ENCODE results near the gene ITIH4. TPM values are rescaled to one million over a fixed set of nuclear protein-coding genes. Genes with fewer than 3 reads are reported as not detected.

The ITIH4 gene
- total and polyA plus RNA-seq, 7 donors: 1.3 to 90.8 (median 29.2) TPM

GRCh38 chr3:52771702-52772101, 58.8 kb downstream of the ITIH4 start:
- Histone ChIP-seq H3K4me3 (peak overlapping the region; percentile 90), H3K36me3 (ENCODE audit: insufficient read depth in 1 of 2, low read depth in 1 of 2) (peaks cover 0 to 20% of the 10 kb centered on the region in 2 donors), H3K27me3 (ENCODE audit: insufficient read depth in 3 of 3, low read length in 2 of 3) (no peaks in the 10 kb centered on the region), H3K9me3 (no peaks in the 10 kb centered on the region), H3K4me1 (peaks cover 15% of the 10 kb centered on the region), H3K27ac (peak overlapping the region; percentile 82)
- ATAC-seq (no peak), DNase-seq (no peak)
- WGBS, 3 donors: 85 to 87% (median 85%) methylated on average over 10 of the region's 10 CpGs
- intact Hi-C loops (cut with DNase I): no loop called here
- TF ChIP-seq, protein P1, sequence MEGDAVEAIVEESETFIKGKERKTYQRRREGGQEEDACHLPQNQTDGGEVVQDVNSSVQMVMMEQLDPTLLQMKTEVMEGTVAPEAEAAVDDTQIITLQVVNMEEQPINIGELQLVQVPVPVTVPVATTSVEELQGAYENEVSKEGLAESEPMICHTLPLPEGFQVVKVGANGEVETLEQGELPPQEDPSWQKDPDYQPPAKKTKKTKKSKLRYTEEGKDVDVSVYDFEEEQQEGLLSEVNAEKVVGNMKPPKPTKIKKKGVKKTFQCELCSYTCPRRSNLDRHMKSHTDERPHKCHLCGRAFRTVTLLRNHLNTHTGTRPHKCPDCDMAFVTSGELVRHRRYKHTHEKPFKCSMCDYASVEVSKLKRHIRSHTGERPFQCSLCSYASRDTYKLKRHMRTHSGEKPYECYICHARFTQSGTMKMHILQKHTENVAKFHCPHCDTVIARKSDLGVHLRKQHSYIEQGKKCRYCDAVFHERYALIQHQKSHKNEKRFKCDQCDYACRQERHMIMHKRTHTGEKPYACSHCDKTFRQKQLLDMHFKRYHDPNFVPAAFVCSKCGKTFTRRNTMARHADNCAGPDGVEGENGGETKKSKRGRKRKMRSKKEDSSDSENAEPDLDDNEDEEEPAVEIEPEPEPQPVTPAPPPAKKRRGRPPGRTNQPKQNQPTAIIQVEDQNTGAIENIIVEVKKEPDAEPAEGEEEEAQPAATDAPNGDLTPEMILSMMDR (IDR thresholded peaks at IDR 0.05): no peak

- Histone ChIP-seq H3K36me3 (ENCODE audit: insufficient read depth in 1 of 2, low read depth in 1 of 2) (peaks cover 0 to 24% of the 10 kb centered on the region in 2 donors), H3K27me3 (ENCODE audit: insufficient read depth in 3 of 3, low read length in 2 of 3) (no peaks in the 10 kb centered on the region), H3K9me3 (no peaks in the 10 kb centered on the region), H3K4me1 (peaks cover 15% of the 10 kb centered on the region), H3K4me3 (peak overlapping the region; percentile 90), H3K27ac (peak overlapping the region; percentile 82)
- ATAC-seq: peak in 3 of 4 donors; percentile 18 to 36 (median 33)
- 34 to 43% (median 40%) methylated on average over 5 of the region's 5 CpGs for WGBS, 3 donors
- DNase-seq: no peak
- intact Hi-C loops (cut with DNase I): no loop called here
- TF ChIP-seq, protein P1 (IDR thresholded peaks at IDR 0.05): no peak
These were observed 59.2 kb downstream of the ITIH4 start for GRCh38 chr3:52771334-52771681.

DNA sequence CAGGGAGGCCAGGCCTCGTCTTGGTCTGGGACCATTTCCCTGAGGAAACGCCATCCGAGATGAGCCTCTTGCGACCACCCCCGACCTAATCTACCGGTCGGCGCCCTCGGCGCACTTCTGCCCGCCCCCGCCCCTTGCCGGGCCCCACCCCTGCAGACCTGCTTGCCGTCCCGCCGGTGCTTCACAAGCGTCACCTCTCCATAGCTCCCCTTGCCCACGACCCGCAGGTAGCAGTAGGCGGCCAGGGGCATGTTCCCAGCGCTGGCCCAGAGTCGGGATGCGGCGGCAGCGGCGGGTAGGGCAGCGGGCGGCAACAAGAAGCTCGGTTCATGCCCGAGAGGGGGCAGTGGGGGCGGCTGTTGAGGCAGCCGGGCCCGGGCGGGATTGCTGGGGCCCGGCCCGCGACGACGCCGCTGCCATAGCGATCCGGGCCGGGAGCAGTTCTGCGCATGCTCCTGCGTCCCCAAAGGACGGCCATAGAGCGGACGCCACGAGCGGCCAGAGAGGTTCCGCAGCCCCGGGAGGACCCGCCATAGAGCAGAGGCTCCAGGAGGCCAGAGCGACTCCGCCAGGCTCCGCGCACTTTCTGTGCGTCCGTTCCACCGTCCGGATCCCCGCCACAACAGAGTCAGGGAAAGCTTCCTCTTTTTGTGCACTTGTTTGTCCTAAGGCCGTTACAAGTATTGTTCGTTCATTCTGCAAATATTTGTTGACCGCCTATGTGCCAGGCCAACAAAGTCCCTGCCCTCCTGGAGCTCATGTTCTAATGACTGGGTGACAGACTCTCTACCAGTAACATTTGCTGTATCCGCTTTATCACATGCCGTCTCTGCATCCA, 59.8 kb downstream of the ITIH4 start, which contains the start of gene NEK4:
NEK4 (minus strand) TSS at position 445 of the 838 bp plus-strand sequence; CDS start at position 251, 194 bp downstream.
- Histone ChIP-seq H3K4me3 (peak within 1 kb of the TSS; percentile 90), H3K36me3 (ENCODE audit: insufficient read depth in 1 of 2, low read depth in 1 of 2) (peaks cover 0 to 30% of the 10 kb centered on the region in 2 donors), H3K27me3 (ENCODE audit: insufficient read depth in 3 of 3, low read length in 2 of 3) (no peaks in the 10 kb centered on the region), H3K9me3 (no peaks in the 10 kb centered on the region), H3K4me1 (peaks cover 15% of the 10 kb centered on the region), H3K27ac (peak within 1 kb of the TSS; percentile 82)
- ATAC-seq (peak; percentile 99), DNase-seq (peak; percentile 93 to 98)
- TF ChIP-seq, protein P1 (IDR thresholded peaks at IDR 0.05): no peak
- intact Hi-C loops (cut with DNase I): no loop called here
- 0 to 1% (median 0%) methylated on average over 55 to 67 of the region's 67 CpGs for WGBS, 3 donors

GRCh38 chr3:52769786-52770455, 60.6 kb downstream of the ITIH4 start:
- Histone ChIP-seq H3K36me3 (ENCODE audit: insufficient read depth in 1 of 2, low read depth in 1 of 2) (peaks cover 0 to 38% of the 10 kb centered on the region in 2 donors), H3K4me1 (peaks cover 15% of the 10 kb centered on the region), H3K4me3 (peak overlapping the region; percentile 90), H3K27ac (peak overlapping the region; percentile 82), H3K27me3 (ENCODE audit: insufficient read depth in 3 of 3, low read length in 2 of 3) (no peaks in the 10 kb centered on the region), H3K9me3 (no peaks in the 10 kb centered on the region)
- TF ChIP-seq, protein P1 (IDR thresholded peaks at IDR 0.05): no peak
- no peak for ATAC-seq
- no peak for DNase-seq
- WGBS, 3 donors: 16 to 18% (median 16%) methylated on average over 13 of the region's 13 CpGs
- intact Hi-C loops (cut with DNase I): no loop called here
